PFSK-1 (cell line): ENCODE measurements around the gene OR5D13. TPM values are rescaled to one million over a fixed set of nuclear protein-coding genes. Genes with fewer than 3 reads are reported as not detected.

Source experiments
- FOXP2 ChIP-seq: optimal IDR thresholded peaks from 2 replicates; pipeline ENCODE3; 2011; ENCODE audit warnings: borderline replicate concordance, control low read depth, inconsistent platforms; ENCODE audit not compliant: insufficient read depth; ENCODE audit errors: extremely low read length, extremely low read depth
- POLR2AphosphoS5 ChIP-seq: IDR thresholded peaks from 2 replicates; pipeline ENCODE4 v1.6.1; 2012; ENCODE audit warnings: low read depth, mild to moderate bottlenecking, control low read depth, low read length, moderate library complexity
- SIN3A ChIP-seq: IDR thresholded peaks from 2 replicates; pipeline ENCODE4 v1.6.1; 2012; ENCODE audit warnings: mild to moderate bottlenecking, low read length, moderate library complexity, borderline replicate concordance; ENCODE audit not compliant: insufficient read depth
- TAF1 ChIP-seq: IDR thresholded peaks from 2 replicates; pipeline ENCODE4 v1.6.1; 2012; ENCODE audit warnings: low read length, control low read depth, borderline replicate concordance; ENCODE audit not compliant: insufficient read depth
- polyA plus RNA-seq: library from polyadenylated mRNA; unstranded; fragments of >200 nt; gene quantifications from one replicate; pipeline ENCODE4 v1.2.1, GENCODE V29; 2012; ENCODE audit warnings: low read depth, missing spikeins; ENCODE audit not compliant: insufficient read length
- TF ChIP-seq, protein P1 (sequence below), 2 experiments: IDR thresholded peaks; 2 replicates each; pipeline versions ENCODE4 v1.6.1 to v1.8.0; 2011 to 2012; ENCODE audit warnings: low read depth in 2 of 2, low read length in 2 of 2, control low read depth in 1 of 2, inconsistent platforms in 1 of 2, mild to moderate bottlenecking in 1 of 2, moderate library complexity in 1 of 2; ENCODE audit not compliant: insufficient read depth in 1 of 2

OR5D13 gene, protein sequence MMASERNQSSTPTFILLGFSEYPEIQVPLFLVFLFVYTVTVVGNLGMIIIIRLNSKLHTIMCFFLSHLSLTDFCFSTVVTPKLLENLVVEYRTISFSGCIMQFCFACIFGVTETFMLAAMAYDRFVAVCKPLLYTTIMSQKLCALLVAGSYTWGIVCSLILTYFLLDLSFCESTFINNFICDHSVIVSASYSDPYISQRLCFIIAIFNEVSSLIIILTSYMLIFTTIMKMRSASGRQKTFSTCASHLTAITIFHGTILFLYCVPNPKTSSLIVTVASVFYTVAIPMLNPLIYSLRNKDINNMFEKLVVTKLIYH
- polyA plus RNA-seq = not detected

- TF ChIP-seq TAF1 = no peak
- TF ChIP-seq FOXP2 = no peak
- TF ChIP-seq, protein P1, sequence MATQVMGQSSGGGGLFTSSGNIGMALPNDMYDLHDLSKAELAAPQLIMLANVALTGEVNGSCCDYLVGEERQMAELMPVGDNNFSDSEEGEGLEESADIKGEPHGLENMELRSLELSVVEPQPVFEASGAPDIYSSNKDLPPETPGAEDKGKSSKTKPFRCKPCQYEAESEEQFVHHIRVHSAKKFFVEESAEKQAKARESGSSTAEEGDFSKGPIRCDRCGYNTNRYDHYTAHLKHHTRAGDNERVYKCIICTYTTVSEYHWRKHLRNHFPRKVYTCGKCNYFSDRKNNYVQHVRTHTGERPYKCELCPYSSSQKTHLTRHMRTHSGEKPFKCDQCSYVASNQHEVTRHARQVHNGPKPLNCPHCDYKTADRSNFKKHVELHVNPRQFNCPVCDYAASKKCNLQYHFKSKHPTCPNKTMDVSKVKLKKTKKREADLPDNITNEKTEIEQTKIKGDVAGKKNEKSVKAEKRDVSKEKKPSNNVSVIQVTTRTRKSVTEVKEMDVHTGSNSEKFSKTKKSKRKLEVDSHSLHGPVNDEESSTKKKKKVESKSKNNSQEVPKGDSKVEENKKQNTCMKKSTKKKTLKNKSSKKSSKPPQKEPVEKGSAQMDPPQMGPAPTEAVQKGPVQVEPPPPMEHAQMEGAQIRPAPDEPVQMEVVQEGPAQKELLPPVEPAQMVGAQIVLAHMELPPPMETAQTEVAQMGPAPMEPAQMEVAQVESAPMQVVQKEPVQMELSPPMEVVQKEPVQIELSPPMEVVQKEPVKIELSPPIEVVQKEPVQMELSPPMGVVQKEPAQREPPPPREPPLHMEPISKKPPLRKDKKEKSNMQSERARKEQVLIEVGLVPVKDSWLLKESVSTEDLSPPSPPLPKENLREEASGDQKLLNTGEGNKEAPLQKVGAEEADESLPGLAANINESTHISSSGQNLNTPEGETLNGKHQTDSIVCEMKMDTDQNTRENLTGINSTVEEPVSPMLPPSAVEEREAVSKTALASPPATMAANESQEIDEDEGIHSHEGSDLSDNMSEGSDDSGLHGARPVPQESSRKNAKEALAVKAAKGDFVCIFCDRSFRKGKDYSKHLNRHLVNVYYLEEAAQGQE (IDR thresholded peaks at IDR 0.05; ENCODE audit: insufficient read depth in 1 of 2, low read depth in 2 of 2, low read length in 2 of 2) = no peak
- TF ChIP-seq SIN3A = no peak
- no peak for TF ChIP-seq POLR2AphosphoS5
Observed at GRCh38 chr11:55773138-55773537, at the start of gene OR5D13. Gene OR5D13 (plus strand): TSS chr11:55773438. CDS start chr11:55773438, 0 bp downstream.

DNA sequence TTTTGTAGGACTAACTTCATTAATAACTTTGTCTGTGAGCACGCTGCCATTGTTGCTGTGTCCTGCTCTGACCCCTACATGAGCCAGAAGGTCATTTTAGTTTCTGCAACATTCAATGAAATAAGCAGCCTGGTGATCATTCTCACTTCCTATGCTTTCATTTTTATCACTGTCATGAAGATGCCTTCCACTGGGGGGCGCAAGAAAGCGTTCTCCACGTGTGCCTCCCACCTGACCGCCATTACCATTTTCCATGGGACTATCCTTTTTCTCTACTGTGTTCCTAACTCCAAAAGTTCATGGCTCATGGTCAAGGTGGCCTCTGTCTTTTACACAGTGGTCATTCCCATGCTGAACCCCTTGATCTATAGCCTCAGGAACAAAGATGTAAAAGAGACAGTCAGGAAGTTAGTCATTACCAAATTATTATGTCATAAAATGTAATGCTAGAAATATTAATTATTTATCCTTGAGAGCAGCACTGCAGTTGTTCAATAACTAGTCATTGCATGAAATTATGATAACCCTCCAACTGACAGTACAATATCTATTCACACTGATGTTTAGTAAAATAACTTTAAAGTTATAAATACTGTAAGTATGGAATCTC lies 46.4 kb upstream of the OR5D13 start:
- TF ChIP-seq POLR2AphosphoS5 (no peak), SIN3A (no peak)

DNA sequence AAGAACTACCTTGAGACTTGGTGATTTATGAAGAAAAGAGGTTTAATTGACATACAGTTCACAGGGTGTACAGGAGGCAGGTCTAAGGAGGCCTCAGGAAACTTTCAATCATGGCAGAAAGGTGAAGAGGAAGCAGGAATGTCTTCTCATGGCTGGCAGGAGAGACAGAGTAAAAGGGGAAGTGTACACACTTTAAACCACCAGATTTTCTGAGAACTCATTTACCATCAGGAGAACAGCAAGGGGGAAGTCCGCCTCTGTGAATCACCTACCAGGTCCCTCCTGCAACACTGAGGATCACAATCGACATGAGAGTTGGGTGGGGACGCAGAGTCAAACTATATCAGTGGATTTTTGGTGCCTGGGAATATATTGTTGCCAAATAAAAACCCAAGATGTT lies 40.3 kb upstream of the OR5D13 start:
- TF ChIP-seq, protein P1 (IDR thresholded peaks at IDR 0.05; ENCODE audit: insufficient read depth in 1 of 2, low read depth in 2 of 2, low read length in 2 of 2) = no peak
- TF ChIP-seq TAF1 = no peak
- TF ChIP-seq FOXP2 = no peak
- TF ChIP-seq SIN3A = no peak
- no peak for TF ChIP-seq POLR2AphosphoS5

DNA sequence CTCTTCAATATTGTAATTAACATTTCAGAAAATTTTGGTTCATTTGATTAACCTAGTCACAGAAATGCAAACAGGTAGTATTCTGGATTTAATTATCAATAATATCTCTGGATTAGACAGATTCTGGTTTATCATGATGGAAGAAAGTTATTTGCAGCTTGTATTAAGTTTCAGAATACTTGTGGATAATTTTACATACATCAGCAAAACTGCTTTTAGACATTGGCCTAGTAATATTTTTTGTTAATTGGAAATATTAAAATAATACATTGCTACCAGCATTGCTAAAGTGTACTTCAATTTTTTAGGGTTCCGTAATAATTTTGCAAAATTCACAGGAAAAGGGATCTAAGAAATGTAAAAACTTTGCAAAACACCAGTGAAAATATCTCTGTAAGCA lies 18.4 kb downstream of the OR5D13 start:
- TF ChIP-seq POLR2AphosphoS5 = no peak
- TF ChIP-seq FOXP2 = no peak
- TF ChIP-seq SIN3A = no peak
- TF ChIP-seq TAF1 = no peak
- TF ChIP-seq, protein P1 (IDR thresholded peaks at IDR 0.05; ENCODE audit: insufficient read depth in 1 of 2, low read depth in 2 of 2, low read length in 2 of 2) = no peak

GRCh38 chr11:55793321-55793720 lies 20.1 kb downstream of the OR5D13 start:
- no peak for TF ChIP-seq FOXP2
- no peak for TF ChIP-seq TAF1
- no peak for TF ChIP-seq SIN3A
- TF ChIP-seq, protein P1 (IDR thresholded peaks at IDR 0.05; ENCODE audit: insufficient read depth in 1 of 2, low read depth in 2 of 2, low read length in 2 of 2) = no peak
- TF ChIP-seq POLR2AphosphoS5 = no peak
